Measurements from ENCODE around the gene DHX9.

DNA sequence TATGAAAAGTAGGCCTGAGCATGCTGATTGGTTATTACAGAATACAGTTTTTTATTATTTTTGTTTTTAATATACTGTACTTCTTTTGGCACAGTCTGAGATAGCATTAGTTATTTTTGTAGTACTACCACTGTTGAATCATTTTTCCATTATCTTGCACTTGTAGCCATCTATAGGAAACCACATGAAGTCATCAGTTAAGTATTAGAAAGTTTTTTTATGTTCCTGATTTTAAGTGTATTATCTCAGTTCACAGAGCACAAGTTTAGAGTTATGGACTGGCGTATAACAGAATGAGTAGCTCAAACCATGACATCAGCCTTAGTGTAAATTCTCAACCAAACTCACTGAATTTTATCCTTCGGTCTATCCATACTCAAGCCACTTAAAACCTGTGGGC lies 22.8 kb downstream of the DHX9 start:
- no peak for TF ChIP-seq ZFX (IDR thresholded peaks at IDR 0.05)
- TF ChIP-seq, protein P1, sequence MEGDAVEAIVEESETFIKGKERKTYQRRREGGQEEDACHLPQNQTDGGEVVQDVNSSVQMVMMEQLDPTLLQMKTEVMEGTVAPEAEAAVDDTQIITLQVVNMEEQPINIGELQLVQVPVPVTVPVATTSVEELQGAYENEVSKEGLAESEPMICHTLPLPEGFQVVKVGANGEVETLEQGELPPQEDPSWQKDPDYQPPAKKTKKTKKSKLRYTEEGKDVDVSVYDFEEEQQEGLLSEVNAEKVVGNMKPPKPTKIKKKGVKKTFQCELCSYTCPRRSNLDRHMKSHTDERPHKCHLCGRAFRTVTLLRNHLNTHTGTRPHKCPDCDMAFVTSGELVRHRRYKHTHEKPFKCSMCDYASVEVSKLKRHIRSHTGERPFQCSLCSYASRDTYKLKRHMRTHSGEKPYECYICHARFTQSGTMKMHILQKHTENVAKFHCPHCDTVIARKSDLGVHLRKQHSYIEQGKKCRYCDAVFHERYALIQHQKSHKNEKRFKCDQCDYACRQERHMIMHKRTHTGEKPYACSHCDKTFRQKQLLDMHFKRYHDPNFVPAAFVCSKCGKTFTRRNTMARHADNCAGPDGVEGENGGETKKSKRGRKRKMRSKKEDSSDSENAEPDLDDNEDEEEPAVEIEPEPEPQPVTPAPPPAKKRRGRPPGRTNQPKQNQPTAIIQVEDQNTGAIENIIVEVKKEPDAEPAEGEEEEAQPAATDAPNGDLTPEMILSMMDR (conservative IDR thresholded peaks at IDR 0.05): no peak
